Nephron progenitor cell (in vitro differentiated cells): ENCODE measurements around the gene KCNK5.

ENCODE experiments used
- DNase-seq: peaks from one replicate; pipeline ENCODE4 v3.0.0; 2021
- H3K27ac Mint-ChIP-seq: 2 replicates; pipeline ENCODE4 v1.8.0; 2021; ENCODE audit warnings: mild to moderate bottlenecking, moderate library complexity, mixed read lengths
- H3K27me3 Mint-ChIP-seq: 2 replicates; pipeline ENCODE4 v1.8.0; 2021; ENCODE audit warnings: mild to moderate bottlenecking, low read depth, mixed read lengths; ENCODE audit not compliant: poor library complexity
- H3K36me3 Mint-ChIP-seq: 2 replicates; pipeline ENCODE4 v1.8.0; 2021; ENCODE audit warnings: low read depth, mixed read lengths
- H3K4me1 Mint-ChIP-seq: 2 replicates; pipeline ENCODE4 v1.8.0; 2021; ENCODE audit warnings: mixed read lengths
- H3K4me3 Mint-ChIP-seq: 2 replicates; pipeline ENCODE4 v1.8.0; 2021; ENCODE audit warnings: mild to moderate bottlenecking, moderate library complexity, mixed read lengths
- H3K9me3 Mint-ChIP-seq: 2 replicates; pipeline ENCODE4 v1.8.0; 2021; ENCODE audit warnings: mild to moderate bottlenecking, moderate library complexity, mixed read lengths
- CTCF ChIP-seq: fragments of 200-600 bp; sonication (generic); IDR thresholded peaks from 2 replicates; pipeline ENCODE4 v1.5.0; 2021; ENCODE audit warnings: antibody characterized with exemption

The KCNK5 gene

DNA sequence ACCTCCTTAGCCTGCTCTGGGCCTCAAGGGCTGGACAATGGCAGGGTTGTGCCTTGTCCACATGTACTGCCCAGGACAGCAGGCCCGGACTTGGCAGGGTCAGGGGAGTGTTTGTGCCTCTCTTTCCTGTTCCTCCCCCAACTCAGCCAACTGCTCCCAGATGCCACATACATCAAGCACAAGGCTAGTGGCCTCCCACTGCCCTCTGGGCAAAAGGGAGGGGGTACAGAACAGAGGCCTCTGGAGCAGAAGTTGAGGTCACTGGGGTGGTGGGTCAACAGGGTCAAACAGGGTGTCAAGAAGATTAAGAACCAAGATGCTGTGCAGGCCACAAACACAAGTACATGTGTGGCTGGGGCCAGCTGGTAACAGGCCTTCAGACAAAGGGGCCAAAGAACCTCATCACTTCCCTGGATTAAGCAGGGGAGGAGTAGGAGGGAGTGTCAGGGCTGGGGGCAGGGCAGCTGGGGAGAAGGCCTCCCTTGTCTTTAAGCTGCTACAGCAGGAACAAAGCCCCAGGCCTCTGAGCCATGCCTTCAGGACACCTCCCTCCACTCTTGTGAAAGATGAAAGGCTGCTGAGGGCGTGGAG, 36.0 kb downstream of the KCNK5 start:
- peaks cover 4% of the 10 kb centered on the region for H3K27me3 Mint-ChIP-seq
- H3K4me3 Mint-ChIP-seq = peak overlapping the region; percentile 71
- no peak for TF ChIP-seq CTCF
- H3K4me1 Mint-ChIP-seq = peaks cover 80% of the 10 kb centered on the region
- H3K27ac Mint-ChIP-seq = peak overlapping the region; percentile 99
- H3K36me3 Mint-ChIP-seq = peaks cover 80% of the 10 kb centered on the region
- no peaks in the 10 kb centered on the region for H3K9me3 Mint-ChIP-seq
- peak; percentile 67 for DNase-seq

- H3K27ac Mint-ChIP-seq = peak overlapping the region; percentile 99
Observed at GRCh38 chr6:39192736-39193135, 36.5 kb downstream of the KCNK5 start.

GRCh38 chr6:39191236-39191930, 37.9 kb downstream of the KCNK5 start:
- peaks cover 77% of the 10 kb centered on the region for H3K36me3 Mint-ChIP-seq
- peaks cover 79% of the 10 kb centered on the region for H3K4me1 Mint-ChIP-seq
- no peaks in the 10 kb centered on the region for H3K9me3 Mint-ChIP-seq
- DNase-seq = no peak
- no peak overlapping the region for H3K4me3 Mint-ChIP-seq
- no peak for TF ChIP-seq CTCF
- H3K27me3 Mint-ChIP-seq = peaks cover 4% of the 10 kb centered on the region
- H3K27ac Mint-ChIP-seq = peak overlapping the region; percentile 64

More at GRCh38 chr6:39192736-39193135, 36.5 kb downstream of the KCNK5 start:
- TF ChIP-seq CTCF = no peak
- Mint-ChIP-seq H3K36me3 (peaks cover 82% of the 10 kb centered on the region), H3K9me3 (no peaks in the 10 kb centered on the region), H3K4me1 (peaks cover 80% of the 10 kb centered on the region), H3K4me3 (peak overlapping the region; percentile 46), H3K27me3 (peaks cover 4% of the 10 kb centered on the region)
- DNase-seq = no peak

- DNase-seq = no peak
- H3K9me3 Mint-ChIP-seq = no peaks in the 10 kb centered on the region
- peaks cover 4% of the 10 kb centered on the region for H3K27me3 Mint-ChIP-seq
- no peak overlapping the region for H3K27ac Mint-ChIP-seq
- no peak for TF ChIP-seq CTCF
- H3K4me3 Mint-ChIP-seq = no peak overlapping the region
- H3K36me3 Mint-ChIP-seq = peaks cover 76% of the 10 kb centered on the region
- H3K4me1 Mint-ChIP-seq = peaks cover 86% of the 10 kb centered on the region
Observed at GRCh38 chr6:39190545-39191235, 38.6 kb downstream of the KCNK5 start.

GRCh38 chr6:39189915-39190544, 39.2 kb downstream of the KCNK5 start:
- H3K4me3 Mint-ChIP-seq = no peak overlapping the region
- H3K27ac Mint-ChIP-seq = no peak overlapping the region
- peak; percentile 60 for TF ChIP-seq CTCF
- DNase-seq = peak; percentile 51
- H3K4me1 Mint-ChIP-seq = peaks cover 91% of the 10 kb centered on the region
- no peaks in the 10 kb centered on the region for H3K9me3 Mint-ChIP-seq
- H3K27me3 Mint-ChIP-seq = peaks cover 4% of the 10 kb centered on the region
- peaks cover 76% of the 10 kb centered on the region for H3K36me3 Mint-ChIP-seq
